Neuronal stem cell (in vitro differentiated cells): ENCODE results near the gene LSM14B.

Experiments
- DNase-seq: peaks from one replicate; pipeline ENCODE4 v3.0.0-alpha.2; 2013; ENCODE audit warnings: low spot score
- H2AFZ ChIP-seq: one replicate; pipeline ENCODE4 v1.6.1; 2013; ENCODE audit warnings: mild to moderate bottlenecking, low read length, inconsistent platforms
- H2AK5ac ChIP-seq: 2 replicates; pipeline ENCODE4 v1.6.1; 2013; ENCODE audit warnings: low read depth, mild to moderate bottlenecking, inconsistent platforms, low read length, moderate library complexity, mixed read lengths
- H2BK120ac ChIP-seq: 2 replicates; pipeline ENCODE4 v1.6.1; 2013; ENCODE audit warnings: low read depth, mild to moderate bottlenecking, inconsistent platforms, low read length, moderate library complexity, mixed read lengths
- H2BK12ac ChIP-seq: one replicate; pipeline ENCODE4 v1.6.1; 2013; ENCODE audit warnings: low read length, inconsistent platforms
- H2BK15ac ChIP-seq: 2 replicates; pipeline ENCODE4 v1.6.1; 2013; ENCODE audit warnings: mild to moderate bottlenecking, low read length, inconsistent platforms, mixed read lengths
- H2BK5ac ChIP-seq: one replicate; pipeline ENCODE4 v1.6.1; 2013; ENCODE audit warnings: inconsistent platforms, mild to moderate bottlenecking, low read length, moderate library complexity
- H3K14ac ChIP-seq: one replicate; pipeline ENCODE4 v1.6.1; 2013; ENCODE audit warnings: low read length, inconsistent platforms
- H3K18ac ChIP-seq: 2 replicates; pipeline ENCODE4 v1.6.1; 2013; ENCODE audit warnings: low read length, inconsistent platforms
- H3K23ac ChIP-seq: 2 replicates; pipeline ENCODE4 v1.6.1; 2013; ENCODE audit warnings: low read depth, mild to moderate bottlenecking, mixed read lengths, low read length, inconsistent platforms; ENCODE audit not compliant: poor library complexity
- H3K27ac ChIP-seq: replicated peaks from 3 replicates; pipeline ENCODE4 v1.5.1; 2013; ENCODE audit warnings: low read length, inconsistent platforms
- H3K27me3 ChIP-seq, 3 experiments: 2 replicates each; pipeline ENCODE4 v1.6.1; 2013; ENCODE audit warnings: low read length in 3 of 3, mild to moderate bottlenecking in 2 of 3, inconsistent platforms in 1 of 3, low read depth in 1 of 3, mixed read lengths in 1 of 3, moderate library complexity in 1 of 3; ENCODE audit not compliant: control insufficient read depth in 3 of 3, insufficient read depth in 3 of 3
- H3K36me3 ChIP-seq, 2 donors: replicated peaks in 1 of 2; 2 replicates each; pipeline ENCODE4 v1.6.1; 2013; ENCODE audit warnings: low read length in 2 of 2; ENCODE audit not compliant: control insufficient read depth in 2 of 2, insufficient read depth in 2 of 2
- H3K4ac ChIP-seq: 2 replicates; pipeline ENCODE4 v1.6.1; 2013; ENCODE audit warnings: inconsistent platforms, mild to moderate bottlenecking, low read length, moderate library complexity
- H3K4me1 ChIP-seq, 2 donors: 1 replicate in 1 of 2; 2 replicates in 1 of 2; pipeline ENCODE4 v1.6.1; 2013; ENCODE audit warnings: low read length in 2 of 2, low read depth in 1 of 2; ENCODE audit not compliant: control insufficient read depth in 2 of 2, insufficient read depth in 1 of 2
- H3K4me2 ChIP-seq: one replicate; pipeline ENCODE4 v1.6.1; 2013; ENCODE audit warnings: mild to moderate bottlenecking, low read length, inconsistent platforms; ENCODE audit not compliant: insufficient read depth, poor library complexity, severe bottlenecking
- H3K4me3 ChIP-seq, 2 donors: 2 replicates each; pipeline ENCODE4 v1.5.1; 2013; ENCODE audit warnings: low read length in 2 of 2, mild to moderate bottlenecking in 2 of 2, inconsistent platforms in 1 of 2, moderate library complexity in 1 of 2
- H3K79me1 ChIP-seq: one replicate; pipeline ENCODE4 v1.6.1; 2013; ENCODE audit warnings: low read depth, mild to moderate bottlenecking, inconsistent platforms, low read length, moderate library complexity
- H3K9ac ChIP-seq: one replicate; pipeline ENCODE4 v1.6.1; 2013; ENCODE audit warnings: mild to moderate bottlenecking, low read depth, low read length, inconsistent platforms; ENCODE audit not compliant: poor library complexity
- H3K9me3 ChIP-seq, 2 donors: replicated peaks in 1 of 2; 2 replicates each; pipeline versions ENCODE3 to v1.6.1; 2013; ENCODE audit warnings: low read length in 2 of 2, mild to moderate bottlenecking in 2 of 2, inconsistent platforms in 1 of 2, low read depth in 1 of 2, mixed read lengths in 1 of 2, moderate library complexity in 1 of 2; ENCODE audit not compliant: control insufficient read depth in 2 of 2, insufficient read depth in 1 of 2
- H4K8ac ChIP-seq: one replicate; pipeline ENCODE4 v1.6.1; 2013; ENCODE audit warnings: low read depth, mild to moderate bottlenecking, inconsistent platforms, low read length, moderate library complexity
- H4K91ac ChIP-seq: one replicate; pipeline ENCODE4 v1.6.1; 2013; ENCODE audit warnings: low read length, low read depth, mild to moderate bottlenecking, inconsistent platforms; ENCODE audit not compliant: poor library complexity
- WGBS, 2 donors: extraction: QIAGEN DNeasy Blood & Tissue Kit; methylation state at CpG; one replicate each; pipeline ENCODE4 v1.1.7; 2013; ENCODE audit warnings: missing lambda C conversion rate in 2 of 2, mixed read lengths in 1 of 2; ENCODE audit not compliant: insufficient read length in 2 of 2, insufficient replicate concordance in 1 of 2; ENCODE audit errors: extremely low coverage in 2 of 2; 5-methylcytosine and 5-hydroxymethylcytosine counted together

Gene LSM14B

GRCh38 chr20:62164879-62165761 is 42.8 kb downstream of the LSM14B start:
- Histone ChIP-seq H3K36me3 (peaks cover 61 to 89% of the 10 kb centered on the region in 2 donors), H3K23ac (peak overlapping the region; percentile 65), H2AK5ac (no peak overlapping the region), H3K27ac (no peak overlapping the region), H2AFZ (no peak overlapping the region), H3K79me1 (peaks cover 14% of the 10 kb centered on the region), H4K8ac (peak overlapping the region; percentile 72), H3K14ac (no peak overlapping the region), H2BK5ac (peak overlapping the region; percentile 35), H3K4me3 (no peak overlapping the region), H3K18ac (no peak overlapping the region), H3K4me2 (no peak overlapping the region), H2BK15ac (no peak overlapping the region), H3K4me1 (no peaks in the 10 kb centered on the region), H3K27me3 (no peaks in the 10 kb centered on the region), H4K91ac (no peak overlapping the region), H2BK120ac (no peak overlapping the region), H3K9me3 (no peaks in the 10 kb centered on the region), H3K9ac (peak overlapping the region; percentile 44), H2BK12ac (no peak overlapping the region), H3K4ac (no peak overlapping the region)
- WGBS, 2 donors: no CpG with 5 or more reads among the region's 41 CpGs
- DNase-seq: no peak

DNA sequence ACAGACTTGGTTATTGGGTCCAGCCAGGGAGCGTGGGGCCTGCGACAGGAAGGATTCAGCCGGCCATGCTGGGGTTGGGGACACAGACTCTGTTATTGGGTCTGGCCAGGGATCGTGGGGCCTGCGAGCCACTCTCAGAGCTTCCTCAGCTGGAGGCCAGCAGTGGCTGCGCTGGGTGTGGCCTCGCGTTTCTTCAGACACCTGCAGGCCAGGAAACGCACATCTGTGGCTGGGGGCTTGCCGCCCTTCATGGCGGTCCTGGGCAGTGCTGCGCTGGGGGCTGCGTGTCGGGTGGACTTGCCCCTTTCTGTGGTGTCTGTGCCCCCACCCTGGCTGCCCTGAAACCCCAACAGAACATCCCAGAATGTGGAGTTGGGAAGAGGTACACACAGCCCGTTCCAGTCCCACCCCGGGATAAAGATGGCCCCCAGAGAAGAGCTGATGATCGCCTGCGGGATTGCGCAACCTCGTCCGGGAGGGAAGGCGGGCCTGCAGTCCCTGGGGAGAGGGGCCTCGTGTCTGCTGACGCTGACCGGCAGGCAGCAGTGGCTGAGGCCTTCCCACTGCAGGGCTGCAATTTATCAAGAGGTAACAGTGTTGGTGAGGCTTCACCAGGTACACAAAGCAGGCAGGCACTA is 43.6 kb downstream of the LSM14B start:
- H2BK12ac ChIP-seq: peak overlapping the region; percentile 41
- WGBS, 2 donors: no CpG with 5 or more reads among the region's 25 CpGs
- no peak overlapping the region for H2BK120ac ChIP-seq
- no peak for DNase-seq
- H3K27ac ChIP-seq: no peak overlapping the region
- peaks cover 14% of the 10 kb centered on the region for H3K79me1 ChIP-seq
- no peak overlapping the region for H3K14ac ChIP-seq
- no peaks in the 10 kb centered on the region for H3K9me3 ChIP-seq
- H3K4ac ChIP-seq: no peak overlapping the region
- H3K4me3 ChIP-seq: no peak overlapping the region
- peaks cover 61 to 82% of the 10 kb centered on the region in 2 donors for H3K36me3 ChIP-seq
- no peak overlapping the region for H2AK5ac ChIP-seq
- no peak overlapping the region for H2AFZ ChIP-seq
- H3K4me2 ChIP-seq: no peak overlapping the region
- no peak overlapping the region for H3K23ac ChIP-seq
- no peaks in the 10 kb centered on the region for H3K4me1 ChIP-seq
- H2BK15ac ChIP-seq: no peak overlapping the region
- H4K8ac ChIP-seq: no peak overlapping the region
- H4K91ac ChIP-seq: no peak overlapping the region
- peak overlapping the region; percentile 44 for H3K9ac ChIP-seq
- H2BK5ac ChIP-seq: no peak overlapping the region
- no peaks in the 10 kb centered on the region for H3K27me3 ChIP-seq
- no peak overlapping the region for H3K18ac ChIP-seq

GRCh38 chr20:62167474-62167873 is 45.2 kb downstream of the LSM14B start:
- H3K36me3 ChIP-seq: peaks cover 53 to 76% of the 10 kb centered on the region in 2 donors
- no peak overlapping the region for H3K18ac ChIP-seq
- no peak overlapping the region for H4K91ac ChIP-seq

GRCh38 chr20:62168061-62168460 is 45.8 kb downstream of the LSM14B start:
- H3K27ac ChIP-seq: no peak overlapping the region
- H3K4me1 ChIP-seq: no peaks in the 10 kb centered on the region
- no peak overlapping the region for H2AFZ ChIP-seq
- H4K8ac ChIP-seq: no peak overlapping the region
- H2BK120ac ChIP-seq: no peak overlapping the region
- H2BK15ac ChIP-seq: no peak overlapping the region
- no peak overlapping the region for H3K18ac ChIP-seq
- H4K91ac ChIP-seq: no peak overlapping the region
- no peak overlapping the region for H3K4me3 ChIP-seq
- WGBS, 2 donors: no CpG with 5 or more reads among the region's 4 CpGs
- no peak for DNase-seq
- no peak overlapping the region for H2BK12ac ChIP-seq
- H3K23ac ChIP-seq: no peak overlapping the region
- H3K4ac ChIP-seq: no peak overlapping the region
- H2BK5ac ChIP-seq: no peak overlapping the region
- H3K9me3 ChIP-seq: no peaks in the 10 kb centered on the region
- peaks cover 48 to 76% of the 10 kb centered on the region in 2 donors for H3K36me3 ChIP-seq
- H3K4me2 ChIP-seq: no peak overlapping the region
- H3K79me1 ChIP-seq: peaks cover 14% of the 10 kb centered on the region
- H3K27me3 ChIP-seq: no peaks in the 10 kb centered on the region
- no peak overlapping the region for H2AK5ac ChIP-seq
- H3K9ac ChIP-seq: no peak overlapping the region
- H3K14ac ChIP-seq: no peak overlapping the region

More at GRCh38 chr20:62167474-62167873, 45.2 kb downstream of the LSM14B start:
- Histone ChIP-seq H3K27me3 (no peaks in the 10 kb centered on the region), H2BK12ac (no peak overlapping the region), H2BK120ac (no peak overlapping the region), H3K4me1 (no peaks in the 10 kb centered on the region), H4K8ac (no peak overlapping the region), H3K4me3 (peak overlapping the region in 1 of 2 donors; percentile 47), H3K27ac (no peak overlapping the region), H3K23ac (no peak overlapping the region), H3K4ac (no peak overlapping the region), H3K4me2 (no peak overlapping the region), H2AFZ (no peak overlapping the region), H2BK15ac (no peak overlapping the region), H3K9me3 (no peaks in the 10 kb centered on the region), H2AK5ac (no peak overlapping the region), H3K9ac (no peak overlapping the region), H2BK5ac (no peak overlapping the region), H3K79me1 (peaks cover 14% of the 10 kb centered on the region), H3K14ac (no peak overlapping the region)
- WGBS, 2 donors: no CpG with 5 or more reads among the region's 6 CpGs
- DNase-seq: no peak
